Stimulated activated CD4-positive, alpha-beta T cell treated with anti-CD3 and anti-CD28 coated beads, Interleukin-12 subunit alpha, Interleukin-12 subunit beta, amount 100 ng/mL, for 24 hours (primary cell): Measurements from ENCODE around the gene VAV2.
A peak's percentile ranks its signal among the peaks of the same experiment; 100 is the strongest.

ENCODE experiments used
- DNase-seq, 2 experiments: peaks; one replicate each; pipeline ENCODE4 v3.0.0-alpha.2; 2020; ENCODE audit warnings: low read depth in 2 of 2

Gene VAV2

DNA sequence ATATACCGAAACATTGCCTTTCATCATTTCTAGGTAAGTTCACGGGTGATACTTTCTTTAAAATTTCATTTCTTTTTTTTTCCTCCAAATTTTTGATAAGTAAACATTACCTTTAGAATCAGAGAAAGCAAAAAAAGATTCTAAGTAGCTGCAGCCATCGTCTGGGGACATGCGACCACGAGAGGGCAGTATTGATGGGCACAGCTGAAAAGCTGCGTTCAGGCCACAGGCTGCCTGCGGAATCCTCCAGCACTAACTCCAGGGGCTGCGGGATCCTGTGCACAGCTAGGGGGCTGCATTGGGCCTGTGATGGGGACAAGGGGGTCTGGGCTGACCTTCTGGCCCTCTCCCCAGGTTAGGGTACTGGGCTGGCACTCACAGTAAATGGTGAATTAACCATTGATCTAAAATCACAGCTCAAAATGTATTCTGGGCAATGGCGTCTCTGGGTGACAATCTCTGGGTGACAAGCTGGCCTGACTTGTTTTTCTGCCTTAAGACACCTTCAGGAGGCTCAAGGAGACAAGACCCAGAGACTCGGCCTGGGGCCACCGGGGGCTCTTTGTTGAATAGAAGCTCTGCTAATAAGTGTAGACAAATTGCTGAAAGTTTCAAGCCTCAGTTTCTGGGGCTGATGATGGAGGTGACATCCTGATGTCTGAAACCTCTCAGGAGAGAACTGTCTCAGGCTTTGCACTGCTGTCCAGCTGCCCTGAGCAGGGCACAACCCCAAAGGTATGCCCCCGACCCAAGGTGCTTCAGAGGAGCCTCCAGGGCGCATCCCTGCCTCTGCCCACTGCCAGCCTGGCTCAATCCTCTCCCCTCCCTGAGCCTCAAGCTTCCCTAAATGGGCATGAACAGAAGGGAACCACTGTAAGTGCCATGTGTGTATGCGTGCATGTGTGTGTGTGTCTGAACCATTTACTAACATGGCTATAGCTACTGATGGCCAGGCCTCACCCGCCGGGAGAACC is 209.7 kb downstream of the VAV2 start:
- DNase-seq, result peak; percentile 33 to 66

DNA sequence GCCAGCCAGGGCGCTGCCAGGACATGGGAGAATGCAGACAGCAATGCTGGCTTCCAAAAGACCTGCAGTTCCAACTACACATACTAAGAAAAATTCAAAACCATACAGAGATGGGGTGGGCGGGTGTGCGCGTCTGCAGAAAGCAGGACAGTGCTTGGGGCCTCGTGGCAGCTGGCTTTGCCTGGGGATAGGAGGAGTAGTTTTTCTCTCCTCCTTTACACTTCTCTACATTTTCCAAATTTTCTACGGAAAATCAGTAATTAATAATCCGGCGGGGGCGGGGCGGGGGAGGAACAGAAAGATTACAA is 210.3 kb downstream of the VAV2 start:
- DNase-seq, result no peak

DNA sequence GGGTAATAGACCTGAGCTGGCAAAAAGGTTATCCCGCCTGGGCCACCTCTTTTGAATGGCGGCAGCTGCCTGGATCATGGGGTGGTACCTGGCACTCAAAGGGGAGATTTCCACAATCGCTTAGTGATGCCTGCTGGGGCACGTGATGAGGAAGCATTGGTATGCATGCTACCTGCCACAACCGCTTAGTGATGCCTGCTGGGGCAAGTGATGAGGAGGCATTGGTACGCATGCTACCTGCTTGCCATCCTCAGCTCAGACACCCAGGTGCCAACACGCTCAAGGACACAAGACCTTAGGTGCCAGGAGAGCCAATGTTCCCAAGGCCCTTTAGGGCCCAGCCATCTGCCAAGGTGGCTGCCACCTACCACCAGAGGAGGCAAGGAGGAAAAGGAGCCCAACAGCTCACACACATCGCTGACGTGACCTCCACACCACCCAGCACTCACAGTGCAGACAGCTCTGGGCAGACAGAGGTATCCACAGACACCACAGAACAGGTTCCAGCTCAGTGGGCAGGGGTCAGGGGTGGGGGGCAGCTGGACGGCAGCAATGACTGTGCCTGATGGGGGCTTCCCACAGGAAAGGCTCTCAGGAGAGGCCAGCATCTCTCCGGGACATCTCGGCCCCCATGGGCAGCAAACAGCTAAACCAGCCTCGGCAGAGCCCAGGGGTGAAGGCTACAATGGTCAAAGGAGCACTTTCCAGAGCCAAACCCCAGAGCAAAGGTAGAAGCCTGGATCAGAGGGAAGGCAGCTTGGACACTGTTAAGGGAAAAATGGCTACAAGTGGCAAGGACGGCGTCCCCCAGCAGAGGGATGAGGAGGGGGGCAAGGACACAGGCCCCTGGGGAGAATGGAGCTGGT is 210.9 kb downstream of the VAV2 start:
- DNase-seq, result no peak

GRCh38 chr9:133780404-133780945 is 211.6 kb downstream of the VAV2 start:
- no peak for DNase-seq

- DNase-seq, result no peak
Observed at GRCh38 chr9:133779516-133780403, 212.4 kb downstream of the VAV2 start.

DNA sequence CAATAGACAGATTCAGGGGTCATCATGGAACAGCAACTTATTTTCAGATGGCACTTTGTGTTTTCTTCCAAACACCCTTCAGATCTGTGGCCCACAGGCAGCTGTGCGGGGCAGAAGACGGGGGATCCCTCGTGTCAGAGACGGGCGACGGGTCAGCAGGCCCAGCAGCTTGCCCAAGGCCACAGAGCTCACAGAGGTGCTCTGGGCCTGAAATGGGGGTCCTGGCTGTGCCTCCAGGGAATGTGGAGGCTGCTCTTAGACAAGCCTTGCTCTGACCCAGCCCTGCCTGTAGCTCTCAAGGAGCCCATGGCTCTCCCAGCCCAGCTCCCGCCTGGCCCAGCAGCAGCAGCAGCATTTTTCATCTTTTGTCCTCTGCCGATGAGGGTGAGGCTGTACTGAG is 213.0 kb downstream of the VAV2 start:
- DNase-seq, result no peak

DNA sequence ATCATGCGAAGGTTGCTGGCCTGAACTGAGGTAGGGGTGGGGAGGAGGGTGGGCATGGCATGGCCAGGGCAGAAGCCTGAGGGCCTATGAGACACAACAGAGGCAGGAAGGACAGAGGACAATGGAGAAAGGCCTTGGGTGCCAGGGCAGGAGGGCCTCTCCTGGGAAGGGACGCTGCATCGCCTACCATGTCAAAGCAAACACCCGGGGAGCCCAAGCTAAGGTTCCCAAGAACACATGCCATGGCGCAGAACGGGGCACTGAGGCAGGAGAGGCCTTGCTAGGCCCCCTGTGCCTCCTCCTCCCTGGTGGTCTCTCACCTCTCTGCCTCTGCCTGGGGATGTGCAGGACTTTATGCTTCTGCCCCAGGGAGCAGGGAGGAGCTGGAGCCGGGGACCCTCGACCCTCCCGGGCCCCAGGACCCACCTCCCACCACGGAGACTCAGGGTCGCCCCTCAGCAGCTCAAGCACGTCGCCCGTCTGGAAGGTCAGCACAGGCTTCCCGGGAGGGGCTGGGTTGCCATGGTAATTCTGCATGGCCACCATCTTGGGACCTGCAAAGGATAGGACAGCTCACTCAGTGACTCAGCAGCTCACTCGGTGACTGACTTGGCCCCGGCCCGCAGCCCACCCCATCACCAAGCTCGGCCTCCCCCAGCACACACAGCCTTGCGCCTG is 213.6 kb downstream of the VAV2 start:
- no peak for DNase-seq

DNA sequence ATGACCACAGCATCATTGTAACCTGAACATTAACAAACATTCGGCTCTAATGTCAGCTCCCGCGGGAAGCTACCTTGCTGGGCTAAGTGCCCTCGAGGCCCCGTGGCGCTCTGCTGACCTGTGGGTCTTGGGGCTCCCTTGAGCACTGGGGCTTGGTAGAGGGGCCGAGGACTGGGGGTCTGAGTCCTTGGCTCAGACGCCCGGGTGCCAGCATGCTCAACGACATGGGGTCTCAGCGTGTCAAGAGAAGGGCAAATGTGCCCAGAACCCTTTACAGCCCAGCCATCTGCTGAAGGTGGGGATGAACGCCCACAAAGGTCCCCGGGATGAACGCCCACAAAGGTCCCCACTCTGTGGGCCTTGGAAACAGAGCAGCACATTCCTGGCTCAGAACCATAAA is 214.3 kb downstream of the VAV2 start:
- no peak for DNase-seq

- DNase-seq, result no peak
Observed at GRCh38 chr9:133777068-133777791, 214.9 kb downstream of the VAV2 start.

DNA sequence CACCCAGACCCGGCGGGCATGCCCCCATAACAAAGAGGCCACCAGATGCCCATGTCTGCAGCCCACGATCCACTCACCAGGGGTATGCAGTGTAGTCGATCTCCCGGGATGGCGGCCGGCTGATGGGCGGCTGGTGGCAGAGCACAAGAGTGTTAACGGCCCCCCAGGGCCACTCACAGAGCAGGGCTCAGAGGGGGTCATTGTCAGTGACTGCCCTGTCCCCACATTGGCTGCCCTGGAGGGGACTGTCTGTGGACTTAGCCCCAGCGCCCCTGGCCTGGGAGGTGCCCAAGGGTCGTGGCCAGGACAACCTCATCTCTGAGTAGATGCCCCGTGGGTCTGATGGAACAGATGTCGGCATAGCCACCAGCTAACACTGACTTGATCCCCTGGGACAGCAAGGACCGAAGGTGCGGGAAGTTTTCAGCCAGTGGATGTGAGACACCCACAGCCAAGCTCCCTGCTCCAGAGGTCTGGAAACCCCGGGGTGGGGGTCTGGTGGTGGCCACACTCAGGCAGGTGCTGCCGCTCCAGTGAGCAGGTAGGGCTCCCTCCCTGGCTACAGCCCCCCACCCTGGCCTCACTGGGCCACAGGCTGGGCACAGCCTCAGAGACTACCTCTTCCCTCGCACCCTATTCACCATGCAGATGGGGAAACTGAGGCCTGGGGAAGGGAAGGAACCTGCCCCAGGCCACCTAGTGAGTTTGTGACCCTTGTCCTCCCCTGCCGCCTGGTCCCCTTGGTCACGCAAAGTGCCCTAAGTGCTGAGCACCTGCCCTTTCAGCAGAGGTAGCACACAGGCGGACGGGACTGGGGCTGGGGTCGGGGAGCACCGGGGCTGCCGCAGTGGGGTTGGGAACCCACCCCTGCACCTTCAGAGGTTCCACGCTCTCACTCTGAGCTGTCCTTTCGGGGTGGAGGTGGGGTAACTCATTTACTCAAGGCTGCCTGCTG is 215.9 kb downstream of the VAV2 start:
- DNase-seq, result no peak

GRCh38 chr9:133775291-133775690 is 216.8 kb downstream of the VAV2 start:
- DNase-seq, result no peak

DNA sequence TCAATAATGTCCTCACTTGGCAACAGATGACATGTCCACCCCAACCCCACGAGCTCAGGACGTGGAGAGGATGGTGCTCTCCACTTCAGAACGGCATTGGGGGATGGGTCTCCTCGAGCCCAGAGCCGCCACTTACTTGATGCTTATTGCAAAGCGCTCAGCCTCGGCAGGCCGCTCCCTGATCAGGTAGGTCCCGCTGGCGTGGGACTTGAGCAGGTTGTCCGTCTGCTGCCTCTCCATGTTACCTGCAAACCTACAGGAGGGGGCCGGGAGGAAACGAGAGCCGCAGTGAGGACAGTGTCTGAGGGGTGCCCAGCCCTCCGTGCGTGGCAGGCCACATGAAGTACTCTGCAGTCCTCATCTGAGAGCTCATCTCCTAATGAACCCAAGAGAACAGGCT is 217.3 kb downstream of the VAV2 start:
- DNase-seq, result no peak

GRCh38 chr9:133773889-133774655 is 218.1 kb downstream of the VAV2 start:
- DNase-seq, result no peak

GRCh38 chr9:133772581-133772980 is 219.5 kb downstream of the VAV2 start:
- DNase-seq, result no peak

GRCh38 chr9:133771486-133772482 is 220.3 kb downstream of the VAV2 start:
- no peak for DNase-seq

GRCh38 chr9:133770076-133770777 is 221.9 kb downstream of the VAV2 start:
- no peak for DNase-seq
